Peyer's patch (tissue), 4 donors: ENCODE data around the gene A3GALT2.

Experiments
- CTCF ChIP-seq, 6 experiments: fragments of 450-650 bp in 4 of 6; fragments of 200-600 bp in 2 of 6; sonication (generic) in 1 of 6; IDR thresholded peaks; one replicate each; pipeline ENCODE4 v1.5.1; 2017 to 2019; ENCODE audit warnings: antibody characterized with exemption in 6 of 6, mild to moderate bottlenecking in 3 of 6, moderate library complexity in 1 of 6
- POLR2A ChIP-seq, 2 donors: fragments of 450-650 bp; IDR thresholded peaks; one replicate each; pipeline ENCODE4 v1.5.1; 2017; ENCODE audit warnings: antibody characterized with exemption in 2 of 2, mild to moderate bottlenecking in 2 of 2, moderate library complexity in 2 of 2

GRCh38 chr1:33358114-33358794 is 37.4 kb upstream of the A3GALT2 start:
- TF ChIP-seq CTCF (IDR thresholded peaks at IDR 0.05) (no peak), POLR2A (IDR thresholded peaks at IDR 0.05) (no peak)
